ENCODE data around the gene RYR1. TPM values are rescaled to one million over a fixed set of nuclear protein-coding genes. Genes with fewer than 3 reads are reported as not detected.
A peak's percentile ranks its signal among the peaks of the same experiment; 100 is the strongest.

The RYR1 gene
- total RNA-seq, 4 donors from 2014 or later, result 0.82 to 1.6 (median 1.5) TPM

DNA sequence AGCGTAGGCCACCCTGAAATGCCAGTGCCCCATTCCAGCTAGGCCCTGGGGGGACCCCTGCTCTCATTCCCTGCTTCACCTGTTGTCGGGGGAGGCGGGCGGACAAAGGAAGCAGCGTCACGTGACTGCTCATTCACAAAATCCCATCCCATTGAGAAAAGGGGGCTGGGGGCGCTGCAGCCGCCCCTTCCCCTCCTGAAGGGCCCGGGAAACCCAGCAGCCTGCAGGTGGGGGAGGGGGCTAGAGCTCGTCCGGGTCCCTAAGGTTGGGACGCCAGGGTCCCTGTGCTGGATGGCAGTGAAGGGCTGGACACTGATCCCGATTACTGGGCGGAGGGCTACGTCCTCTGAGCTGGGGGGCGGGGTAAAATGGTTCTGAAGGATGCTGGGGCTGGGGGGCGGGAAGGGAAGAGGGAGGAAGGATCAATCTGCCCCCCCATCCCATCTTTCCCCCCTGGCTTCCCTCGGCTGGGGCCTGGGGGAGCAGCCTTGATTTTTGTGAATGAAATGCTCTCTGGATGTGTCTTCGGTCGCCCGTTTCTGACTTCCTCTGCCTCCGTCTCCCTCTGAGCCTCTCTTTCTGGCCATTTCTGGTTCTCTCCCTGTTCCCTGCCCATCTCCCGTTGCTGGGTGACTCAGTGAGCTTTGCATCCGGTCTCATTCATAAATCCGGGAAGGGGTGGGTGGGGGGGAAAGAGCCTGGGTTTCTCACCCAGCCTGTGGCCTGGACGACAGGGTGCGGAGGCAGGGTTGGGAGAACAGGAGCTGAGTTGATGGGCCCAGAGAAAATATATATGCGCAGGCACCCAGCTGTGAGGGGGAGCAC, 44.2 kb upstream of the RYR1 start:
- Histone ChIP-seq H3K4me1 (peaks cover 0 to 39% (median 29%) of the 10 kb centered on the region in 3 donors), H3K4me3 (peak overlapping the region in 1 of 2 donors; percentile 59), H3K9me3 (no peaks in the 10 kb centered on the region), H3K36me3 (peaks cover 0 to 24% of the 10 kb centered on the region in 2 donors), H3K27ac (peak overlapping the region in 3 of 4 donors; percentile 48 to 83 (median 77)), H3K27me3 (peaks cover 51% of the 10 kb centered on the region)
- 0 to 6% methylated on average over 1 to 6 of the region's 28 CpGs for WGBS, 2 donors (ENCODE audit: low coverage in 1 of 2)
- TF ChIP-seq POLR2A (IDR thresholded peaks at IDR 0.05), result no peak
- TF ChIP-seq, protein P1, sequence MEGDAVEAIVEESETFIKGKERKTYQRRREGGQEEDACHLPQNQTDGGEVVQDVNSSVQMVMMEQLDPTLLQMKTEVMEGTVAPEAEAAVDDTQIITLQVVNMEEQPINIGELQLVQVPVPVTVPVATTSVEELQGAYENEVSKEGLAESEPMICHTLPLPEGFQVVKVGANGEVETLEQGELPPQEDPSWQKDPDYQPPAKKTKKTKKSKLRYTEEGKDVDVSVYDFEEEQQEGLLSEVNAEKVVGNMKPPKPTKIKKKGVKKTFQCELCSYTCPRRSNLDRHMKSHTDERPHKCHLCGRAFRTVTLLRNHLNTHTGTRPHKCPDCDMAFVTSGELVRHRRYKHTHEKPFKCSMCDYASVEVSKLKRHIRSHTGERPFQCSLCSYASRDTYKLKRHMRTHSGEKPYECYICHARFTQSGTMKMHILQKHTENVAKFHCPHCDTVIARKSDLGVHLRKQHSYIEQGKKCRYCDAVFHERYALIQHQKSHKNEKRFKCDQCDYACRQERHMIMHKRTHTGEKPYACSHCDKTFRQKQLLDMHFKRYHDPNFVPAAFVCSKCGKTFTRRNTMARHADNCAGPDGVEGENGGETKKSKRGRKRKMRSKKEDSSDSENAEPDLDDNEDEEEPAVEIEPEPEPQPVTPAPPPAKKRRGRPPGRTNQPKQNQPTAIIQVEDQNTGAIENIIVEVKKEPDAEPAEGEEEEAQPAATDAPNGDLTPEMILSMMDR (IDR thresholded peaks at IDR 0.05), result no peak
- no peak for TF ChIP-seq EP300 (IDR thresholded peaks at IDR 0.05)
- no peak for TF ChIP-seq POLR2AphosphoS5 (IDR thresholded peaks at IDR 0.05)
- no peak for ATAC-seq

DNA sequence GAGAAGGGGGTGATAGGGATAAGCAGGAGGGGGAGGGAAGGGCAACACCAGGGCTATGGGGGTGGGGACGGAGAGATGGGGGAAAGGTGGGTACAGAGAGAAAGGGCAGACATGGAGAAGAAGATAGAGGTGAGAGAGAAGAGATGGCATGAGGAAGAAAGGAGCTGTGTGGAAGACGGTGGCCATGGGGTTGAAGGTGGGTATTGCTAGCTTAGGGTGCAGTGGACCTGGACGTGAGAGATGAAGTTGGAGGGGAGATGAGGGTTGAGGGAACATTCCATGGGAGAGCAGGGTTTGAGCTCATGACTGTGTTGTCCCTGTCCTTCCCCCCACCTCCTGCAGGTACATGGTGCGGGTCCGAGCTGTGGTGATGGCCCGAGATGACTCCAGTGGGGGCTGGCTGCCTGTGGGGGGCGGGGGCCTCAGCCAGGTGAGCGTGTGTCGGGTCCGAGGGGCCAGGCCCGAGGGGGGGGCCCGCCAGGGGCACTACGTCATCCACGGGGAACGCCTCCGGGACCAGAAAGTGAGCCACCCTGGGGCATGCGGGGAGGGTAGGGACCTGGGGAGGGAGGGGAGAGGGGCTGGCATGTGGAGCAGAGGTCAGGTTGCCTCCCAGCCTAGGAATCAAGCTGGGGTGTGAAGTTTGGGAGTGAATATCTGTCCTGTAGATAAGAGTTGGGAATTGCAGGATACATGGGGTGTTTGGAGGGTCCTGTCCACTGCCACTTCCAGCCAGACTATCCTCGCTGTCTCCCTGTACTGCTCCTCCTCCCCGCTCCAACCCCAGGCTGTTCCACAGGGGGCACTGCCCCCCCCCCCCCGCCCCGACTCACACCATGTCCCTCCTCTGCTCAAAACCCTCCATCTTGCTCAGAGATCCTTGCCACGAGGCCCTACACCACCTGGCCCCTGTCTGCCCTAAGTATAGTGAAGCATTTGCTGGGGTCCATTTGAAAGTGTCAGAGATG, 43.2 kb upstream of the RYR1 start:
- H3K4me1 ChIP-seq, result peaks cover 0 to 39% (median 29%) of the 10 kb centered on the region in 3 donors

DNA sequence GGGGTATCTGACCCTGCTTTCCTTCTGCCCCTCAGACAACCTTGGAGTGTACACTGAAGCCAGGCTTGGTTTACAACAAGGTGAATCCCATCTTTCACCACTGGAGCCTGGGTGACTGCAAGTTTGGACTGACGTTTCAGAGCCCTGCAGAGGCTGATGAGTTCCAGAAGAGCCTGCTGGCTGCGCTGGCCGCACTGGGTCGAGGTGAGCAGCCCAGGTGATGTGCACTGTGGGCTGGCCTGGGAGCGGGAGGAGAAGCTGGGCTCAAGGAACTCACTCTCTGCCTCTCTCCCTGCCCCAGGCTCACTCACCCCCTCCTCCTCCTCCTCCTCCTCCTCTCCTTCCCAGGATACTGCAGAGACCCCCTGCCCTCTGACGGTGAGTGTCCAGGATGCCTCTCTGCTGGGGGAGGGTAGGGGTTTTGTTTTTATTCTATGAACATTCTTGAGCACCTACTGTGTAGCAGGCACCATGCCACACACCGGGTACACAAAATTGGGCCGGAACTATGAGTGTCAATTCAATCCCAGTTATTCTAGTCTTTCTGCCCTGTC, 41.5 kb upstream of the RYR1 start:
- 40% methylated on average over 2 of the region's 8 CpGs; no CpG with 5 or more reads in 1 of the 2 donors for WGBS, 2 donors (ENCODE audit: low coverage in 1 of 2)
- Histone ChIP-seq H3K4me1 (peaks cover 0 to 32% (median 23%) of the 10 kb centered on the region in 3 donors), H3K4me3 (no peak overlapping the region), H3K27me3 (peaks cover 51% of the 10 kb centered on the region), H3K9me3 (no peaks in the 10 kb centered on the region), H3K36me3 (no peaks in the 10 kb centered on the region), H3K27ac (no peak overlapping the region)
- no peak for ATAC-seq
- TF ChIP-seq POLR2A (IDR thresholded peaks at IDR 0.05), result no peak
- TF ChIP-seq EP300 (IDR thresholded peaks at IDR 0.05), result no peak
- TF ChIP-seq POLR2AphosphoS5 (IDR thresholded peaks at IDR 0.05), result no peak
- TF ChIP-seq, protein P1 (IDR thresholded peaks at IDR 0.05), result no peak

More for the DNA sequence above, 43.2 kb upstream of the RYR1 start:
- Histone ChIP-seq H3K27me3 (peaks cover 51% of the 10 kb centered on the region), H3K9me3 (no peaks in the 10 kb centered on the region), H3K27ac (peak overlapping the region in 1 of 4 donors; percentile 83), H3K4me3 (no peak overlapping the region), H3K36me3 (peaks cover 0 to 15% of the 10 kb centered on the region in 2 donors)
- 42 to 51% methylated on average over 4 to 6 of the region's 22 CpGs for WGBS, 2 donors (ENCODE audit: low coverage in 1 of 2)
- ATAC-seq, result no peak
- TF ChIP-seq, protein P1 (IDR thresholded peaks at IDR 0.05), result no peak
- TF ChIP-seq POLR2AphosphoS5 (IDR thresholded peaks at IDR 0.05), result no peak
- TF ChIP-seq POLR2A (IDR thresholded peaks at IDR 0.05), result no peak
- no peak for TF ChIP-seq EP300 (IDR thresholded peaks at IDR 0.05)

DNA sequence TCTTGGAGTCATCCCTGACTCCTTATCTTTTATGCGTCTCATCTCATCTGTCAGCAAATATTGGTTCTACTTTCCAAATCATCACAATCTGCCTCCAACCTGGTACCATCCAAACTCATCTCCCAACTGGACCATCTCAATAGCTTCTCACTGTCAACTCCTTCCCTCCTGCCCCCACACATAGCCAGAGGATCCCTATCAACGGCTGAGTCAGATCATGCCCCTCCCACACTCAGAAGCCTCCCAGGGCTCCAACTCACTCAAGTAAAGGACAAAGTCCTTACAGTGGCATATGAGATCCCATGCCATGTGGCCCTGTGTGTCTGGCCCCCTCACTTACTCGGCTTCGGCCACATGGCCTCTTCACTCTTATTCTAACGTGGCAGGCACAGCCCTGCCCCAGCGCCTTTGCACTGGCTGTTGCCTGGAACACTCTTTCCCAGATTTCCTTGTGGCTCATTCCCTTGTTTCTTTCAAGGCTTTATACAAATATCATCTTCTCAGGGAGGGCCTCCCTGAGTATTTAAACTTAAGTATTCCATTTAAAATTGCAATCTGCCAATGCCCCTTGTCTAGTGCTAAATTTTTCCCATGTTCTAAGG, 40.7 kb upstream of the RYR1 start:
- no peak for ATAC-seq
- WGBS, 2 donors (ENCODE audit: low coverage in 1 of 2), result 67% methylated on average over 1 to 6 of the region's 6 CpGs
- Histone ChIP-seq H3K9me3 (no peaks in the 10 kb centered on the region), H3K27me3 (peaks cover 58% of the 10 kb centered on the region), H3K36me3 (no peaks in the 10 kb centered on the region), H3K4me3 (no peak overlapping the region), H3K27ac (no peak overlapping the region), H3K4me1 (peaks cover 0 to 24% (median 17%) of the 10 kb centered on the region in 3 donors)
- TF ChIP-seq, protein P1 (IDR thresholded peaks at IDR 0.05), result no peak
- TF ChIP-seq POLR2AphosphoS5 (IDR thresholded peaks at IDR 0.05), result no peak
- no peak for TF ChIP-seq EP300 (IDR thresholded peaks at IDR 0.05)
- TF ChIP-seq POLR2A (IDR thresholded peaks at IDR 0.05), result no peak

Data from gastroesophageal sphincter (tissue), 4 donors.